Neuron (in vitro differentiated cells): Measurements from ENCODE around the gene DSC3.

Experiments
- H2AFZ ChIP-seq: one replicate; pipeline ENCODE4 v1.6.1; 2013; ENCODE audit warnings: low read depth, mild to moderate bottlenecking, inconsistent platforms, low read length, moderate library complexity
- H3K27me3 ChIP-seq: one replicate; pipeline ENCODE4 v1.6.1; 2013; ENCODE audit warnings: low read length; ENCODE audit not compliant: insufficient read depth
- H3K36me3 ChIP-seq: one replicate; pipeline ENCODE4 v1.6.1; 2013; ENCODE audit warnings: low read length; ENCODE audit not compliant: insufficient read depth
- H3K4me1 ChIP-seq: one replicate; pipeline ENCODE4 v1.6.1; 2013; ENCODE audit warnings: low read length; ENCODE audit not compliant: insufficient read depth
- H3K4me3 ChIP-seq: 2 replicates; pipeline ENCODE4 v1.5.1; 2013; ENCODE audit warnings: mild to moderate bottlenecking, low read length, moderate library complexity
- H3K9me3 ChIP-seq: one replicate; pipeline ENCODE4 v1.6.1; 2013; ENCODE audit warnings: low read length

The DSC3 gene

GRCh38 chr18:31042406-31043181 lies at the start of gene DSC3:
Gene DSC3, minus strand, starts transcription at chr18:31042742. Its CDS starts 82 bp downstream, at chr18:31042660.
- Histone ChIP-seq H3K4me3 (no peak within 1 kb of the TSS), H3K36me3 (no peaks in the 10 kb centered on the region), H3K27me3 (peaks cover 66% of the 10 kb centered on the region), H3K4me1 (no peaks in the 10 kb centered on the region), H2AFZ (peak within 1 kb of the TSS; percentile 39), H3K9me3 (peaks cover 29% of the 10 kb centered on the region)

DNA sequence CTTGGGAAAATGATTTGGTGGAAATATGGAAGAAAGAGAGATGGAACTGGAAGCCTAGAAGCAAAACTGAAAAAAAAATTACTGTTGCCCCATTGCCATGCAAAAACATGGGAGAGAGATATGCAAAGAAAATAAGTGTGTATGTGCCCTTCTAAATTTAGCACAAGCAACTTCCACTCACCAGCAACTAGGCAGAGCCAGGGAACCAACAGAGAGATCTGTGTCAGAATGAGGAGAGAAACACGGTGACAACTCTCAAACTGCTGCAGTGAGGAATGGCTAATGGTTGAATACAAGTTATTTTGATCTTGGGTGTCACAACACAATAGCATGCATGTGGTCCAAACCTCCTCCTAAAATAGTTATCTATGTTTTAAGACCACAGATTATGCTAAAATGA lies 48.8 kb upstream of the DSC3 start:
- H3K4me1 ChIP-seq, result no peaks in the 10 kb centered on the region
- H3K27me3 ChIP-seq, result no peaks in the 10 kb centered on the region
- no peak overlapping the region for H3K4me3 ChIP-seq
- no peaks in the 10 kb centered on the region for H3K9me3 ChIP-seq
- no peak overlapping the region for H2AFZ ChIP-seq
- no peaks in the 10 kb centered on the region for H3K36me3 ChIP-seq

DNA sequence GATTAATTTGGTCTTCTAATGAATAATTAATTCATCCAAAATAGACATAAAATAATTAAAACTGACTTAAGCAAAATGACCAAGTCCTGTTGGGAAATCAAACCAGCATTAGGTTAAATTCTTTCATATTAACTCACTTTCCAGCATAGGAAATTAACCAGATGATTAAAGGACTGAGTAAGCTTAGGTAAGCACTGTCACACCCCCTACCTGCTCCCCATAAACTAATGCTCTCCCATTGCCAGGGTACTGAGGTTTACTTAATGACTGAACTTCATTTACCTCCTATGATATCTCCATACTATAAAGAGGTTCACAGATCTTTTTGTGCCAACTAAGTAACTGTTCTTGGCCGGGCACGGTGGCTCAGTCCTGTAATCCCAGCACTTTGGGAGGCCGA lies 46.0 kb upstream of the DSC3 start:
- H3K9me3 ChIP-seq, result no peaks in the 10 kb centered on the region
- no peak overlapping the region for H3K4me3 ChIP-seq
- no peaks in the 10 kb centered on the region for H3K27me3 ChIP-seq
- no peaks in the 10 kb centered on the region for H3K4me1 ChIP-seq
- no peak overlapping the region for H2AFZ ChIP-seq
- no peaks in the 10 kb centered on the region for H3K36me3 ChIP-seq

GRCh38 chr18:31079973-31080372 lies 37.4 kb upstream of the DSC3 start:
- H3K9me3 ChIP-seq, result no peaks in the 10 kb centered on the region
- peaks cover 5% of the 10 kb centered on the region for H3K36me3 ChIP-seq

GRCh38 chr18:31077878-31078277 lies 35.3 kb upstream of the DSC3 start:
- Histone ChIP-seq H2AFZ (no peak overlapping the region), H3K4me1 (peaks cover 4% of the 10 kb centered on the region), H3K27me3 (no peaks in the 10 kb centered on the region), H3K4me3 (no peak overlapping the region), H3K9me3 (no peaks in the 10 kb centered on the region), H3K36me3 (peaks cover 5% of the 10 kb centered on the region)

More at GRCh38 chr18:31079973-31080372, 37.4 kb upstream of the DSC3 start:
- Histone ChIP-seq H3K4me3 (no peak overlapping the region), H3K27me3 (no peaks in the 10 kb centered on the region), H3K4me1 (peaks cover 4% of the 10 kb centered on the region), H2AFZ (no peak overlapping the region)

DNA sequence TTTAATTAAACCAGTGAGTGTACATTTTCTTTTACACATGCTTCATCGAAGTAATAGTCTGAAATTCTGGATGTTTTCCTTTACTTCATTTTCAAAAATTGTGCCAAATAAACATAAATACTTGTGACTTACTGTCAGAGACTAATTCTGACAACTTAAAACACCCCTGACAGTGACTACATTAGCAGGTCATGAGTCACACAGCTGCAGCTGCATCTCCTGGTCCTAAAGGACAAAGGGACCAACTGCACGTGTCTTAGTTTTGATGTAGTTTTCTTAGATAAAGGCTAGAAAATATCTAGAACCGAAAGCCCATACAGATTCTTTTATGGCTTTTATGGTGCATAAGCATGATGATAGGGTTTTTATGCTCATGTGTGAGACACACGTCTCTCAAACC lies 29.6 kb upstream of the DSC3 start:
- Histone ChIP-seq H3K4me3 (no peak overlapping the region), H3K27me3 (no peaks in the 10 kb centered on the region), H3K9me3 (no peaks in the 10 kb centered on the region), H2AFZ (no peak overlapping the region), H3K36me3 (peaks cover 3% of the 10 kb centered on the region), H3K4me1 (peaks cover 2% of the 10 kb centered on the region)

DNA sequence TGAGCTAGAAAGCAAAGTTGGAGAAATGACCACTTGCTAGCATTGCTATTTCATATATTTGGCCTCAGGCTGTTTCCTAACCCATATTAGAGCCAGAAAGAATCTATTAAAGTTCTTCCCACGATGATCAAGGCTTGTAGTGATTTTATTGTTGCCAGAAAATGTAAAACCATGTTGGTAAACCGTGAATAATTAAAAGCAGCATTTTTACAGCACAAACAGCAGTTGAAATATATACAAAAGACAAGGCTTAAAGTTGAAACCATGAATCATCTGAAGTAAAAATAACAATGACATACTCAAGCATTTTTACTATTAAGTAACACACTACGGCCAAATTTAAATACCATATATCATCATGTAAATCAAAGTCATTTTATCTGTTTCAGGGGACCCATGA lies 27.7 kb upstream of the DSC3 start:
- peaks cover 11% of the 10 kb centered on the region for H3K4me1 ChIP-seq
- no peaks in the 10 kb centered on the region for H3K9me3 ChIP-seq
- no peak overlapping the region for H2AFZ ChIP-seq
- no peak overlapping the region for H3K4me3 ChIP-seq
- H3K36me3 ChIP-seq, result peaks cover 3% of the 10 kb centered on the region
- H3K27me3 ChIP-seq, result no peaks in the 10 kb centered on the region

- Histone ChIP-seq H3K36me3 (peaks cover 3% of the 10 kb centered on the region), H2AFZ (no peak overlapping the region), H3K4me3 (no peak overlapping the region), H3K9me3 (no peaks in the 10 kb centered on the region), H3K27me3 (no peaks in the 10 kb centered on the region), H3K4me1 (peaks cover 16% of the 10 kb centered on the region)
Observed at GRCh38 chr18:31066266-31066665, 23.7 kb upstream of the DSC3 start.

DNA sequence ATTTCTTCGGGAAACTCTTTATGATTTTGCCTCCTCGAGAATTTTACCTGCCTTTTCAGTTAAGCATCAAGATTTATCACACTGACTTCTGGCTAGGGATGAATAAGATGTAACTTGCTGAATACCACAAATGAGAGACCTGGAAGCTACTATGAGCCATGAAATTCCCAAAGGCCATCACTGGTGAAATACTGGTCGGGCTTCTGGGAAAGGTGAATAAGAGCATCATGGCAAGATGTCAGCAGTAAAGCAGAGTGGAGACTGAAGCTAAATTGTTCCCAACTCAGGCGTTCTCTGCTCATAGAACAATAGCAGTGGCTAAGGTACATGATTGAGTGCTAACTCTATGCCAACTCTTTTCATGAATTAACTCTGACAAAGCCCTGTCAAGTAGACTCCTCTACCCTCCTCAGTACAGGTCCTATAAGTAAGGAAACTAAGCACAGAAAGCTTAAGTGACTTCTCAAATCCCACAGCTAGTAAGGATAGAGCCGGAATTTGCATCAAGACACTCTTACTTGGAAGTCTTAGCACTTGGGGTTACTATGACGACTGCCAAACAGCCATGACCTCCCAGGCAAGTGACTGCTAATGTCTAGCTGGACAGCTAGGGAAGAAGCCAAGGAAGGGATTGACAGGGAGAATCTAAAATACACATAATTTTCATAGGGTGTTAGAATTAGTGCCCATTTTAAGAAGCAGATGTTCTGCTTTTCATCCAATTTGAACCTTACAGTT lies 22.7 kb upstream of the DSC3 start:
- peaks cover 16% of the 10 kb centered on the region for H3K4me1 ChIP-seq
- H2AFZ ChIP-seq, result no peak overlapping the region
- H3K36me3 ChIP-seq, result no peaks in the 10 kb centered on the region
- no peaks in the 10 kb centered on the region for H3K27me3 ChIP-seq
- no peak overlapping the region for H3K4me3 ChIP-seq
- H3K9me3 ChIP-seq, result no peaks in the 10 kb centered on the region

- no peaks in the 10 kb centered on the region for H3K36me3 ChIP-seq
- no peak overlapping the region for H3K4me3 ChIP-seq
- no peak overlapping the region for H2AFZ ChIP-seq
- H3K27me3 ChIP-seq, result no peaks in the 10 kb centered on the region
- no peaks in the 10 kb centered on the region for H3K9me3 ChIP-seq
- H3K4me1 ChIP-seq, result peaks cover 16% of the 10 kb centered on the region
Observed at GRCh38 chr18:31064130-31064529, 21.6 kb upstream of the DSC3 start.

- no peak overlapping the region for H2AFZ ChIP-seq
Observed at GRCh38 chr18:31061945-31062344, 19.4 kb upstream of the DSC3 start.

GRCh38 chr18:31058897-31059296 lies 16.4 kb upstream of the DSC3 start:
- H3K36me3 ChIP-seq, result no peaks in the 10 kb centered on the region
- H2AFZ ChIP-seq, result no peak overlapping the region
- H3K4me3 ChIP-seq, result no peak overlapping the region
- H3K27me3 ChIP-seq, result no peaks in the 10 kb centered on the region
- H3K4me1 ChIP-seq, result peaks cover 8% of the 10 kb centered on the region
- H3K9me3 ChIP-seq, result no peaks in the 10 kb centered on the region

More at GRCh38 chr18:31061945-31062344, 19.4 kb upstream of the DSC3 start:
- Histone ChIP-seq H3K36me3 (no peaks in the 10 kb centered on the region), H3K27me3 (no peaks in the 10 kb centered on the region), H3K4me1 (peaks cover 15% of the 10 kb centered on the region), H3K4me3 (no peak overlapping the region), H3K9me3 (no peaks in the 10 kb centered on the region)

- Histone ChIP-seq H3K27me3 (no peaks in the 10 kb centered on the region), H2AFZ (no peak overlapping the region), H3K36me3 (no peaks in the 10 kb centered on the region), H3K4me1 (peaks cover 9% of the 10 kb centered on the region), H3K9me3 (no peaks in the 10 kb centered on the region), H3K4me3 (no peak overlapping the region)
Observed at GRCh38 chr18:31057917-31058316, 15.4 kb upstream of the DSC3 start.
